ENCODE results near the gene RHBDD3. TPM values are rescaled to one million over a fixed set of nuclear protein-coding genes. Genes with fewer than 3 reads are reported as not detected.
"Not testable (repeated sequence)": the region's sequence is repeated elsewhere in the genome, so short reads cannot be mapped to it uniquely, and the experiment has no call there.

The RHBDD3 gene
- total RNA-seq, 2 donors from 2014 or later = 23.9 to 36.7 TPM

DNA sequence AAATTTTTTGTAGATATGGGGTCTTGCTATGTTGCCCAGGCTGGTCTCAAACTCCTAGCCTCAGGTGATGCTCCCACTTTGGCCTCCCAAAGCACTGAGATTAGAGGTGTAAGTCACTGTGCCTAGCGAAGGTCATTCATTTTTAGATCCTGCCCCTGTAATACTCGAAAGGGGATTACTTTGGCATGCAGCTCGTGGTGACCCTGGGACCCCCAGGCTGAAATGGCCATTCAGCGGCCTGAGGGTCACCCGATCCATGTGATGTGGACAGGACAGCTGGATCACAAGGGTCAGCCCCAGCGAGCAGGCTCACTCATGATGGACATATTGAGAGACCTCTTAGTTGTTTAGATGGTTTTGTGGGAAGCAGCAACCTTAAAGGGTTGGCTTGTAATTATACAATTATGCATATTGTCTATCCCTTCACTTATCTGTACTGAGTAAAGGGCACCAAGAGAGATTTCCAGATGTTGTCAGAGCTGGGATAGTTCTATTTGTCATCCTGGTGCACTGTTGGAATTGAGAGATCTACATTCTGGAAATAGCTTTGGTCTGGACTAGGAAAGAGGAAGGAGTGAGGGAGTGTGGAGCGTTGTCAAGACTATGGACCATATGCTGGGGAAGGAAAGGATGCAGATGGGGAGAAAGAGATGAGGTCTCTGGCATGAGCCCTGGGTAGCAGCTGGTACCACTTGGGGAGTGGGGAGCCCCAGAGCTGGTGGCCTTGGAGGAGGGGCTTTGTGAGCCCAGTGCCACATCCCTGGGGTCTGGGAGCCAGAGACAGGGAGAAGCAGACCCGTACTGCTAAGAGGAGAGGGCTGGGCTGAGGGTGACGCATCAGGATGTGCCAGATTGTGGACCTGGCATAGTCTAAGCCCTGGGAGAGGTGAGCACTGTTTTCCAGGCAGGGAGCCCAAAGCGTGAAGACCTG, 15.5 kb downstream of the RHBDD3 start:
- Histone ChIP-seq H3K27me3 (replicated peaks; ENCODE audit: insufficient read depth) (no peaks in the 10 kb centered on the region), H3K4me3 (no peak overlapping the region), H3K27ac (no peak overlapping the region), H3K9me3 (no peaks in the 10 kb centered on the region), H3K4me1 (ENCODE audit: control insufficient read depth in 1 of 2, low read depth in 2 of 2) (no peaks in the 10 kb centered on the region), H3K36me3 (no peaks in the 10 kb centered on the region)
- TF ChIP-seq, protein P1, sequence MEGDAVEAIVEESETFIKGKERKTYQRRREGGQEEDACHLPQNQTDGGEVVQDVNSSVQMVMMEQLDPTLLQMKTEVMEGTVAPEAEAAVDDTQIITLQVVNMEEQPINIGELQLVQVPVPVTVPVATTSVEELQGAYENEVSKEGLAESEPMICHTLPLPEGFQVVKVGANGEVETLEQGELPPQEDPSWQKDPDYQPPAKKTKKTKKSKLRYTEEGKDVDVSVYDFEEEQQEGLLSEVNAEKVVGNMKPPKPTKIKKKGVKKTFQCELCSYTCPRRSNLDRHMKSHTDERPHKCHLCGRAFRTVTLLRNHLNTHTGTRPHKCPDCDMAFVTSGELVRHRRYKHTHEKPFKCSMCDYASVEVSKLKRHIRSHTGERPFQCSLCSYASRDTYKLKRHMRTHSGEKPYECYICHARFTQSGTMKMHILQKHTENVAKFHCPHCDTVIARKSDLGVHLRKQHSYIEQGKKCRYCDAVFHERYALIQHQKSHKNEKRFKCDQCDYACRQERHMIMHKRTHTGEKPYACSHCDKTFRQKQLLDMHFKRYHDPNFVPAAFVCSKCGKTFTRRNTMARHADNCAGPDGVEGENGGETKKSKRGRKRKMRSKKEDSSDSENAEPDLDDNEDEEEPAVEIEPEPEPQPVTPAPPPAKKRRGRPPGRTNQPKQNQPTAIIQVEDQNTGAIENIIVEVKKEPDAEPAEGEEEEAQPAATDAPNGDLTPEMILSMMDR (IDR thresholded peaks at IDR 0.05) = no peak
- ATAC-seq (ENCODE audit: insufficient number of reproducible peaks, low FRiP score, low read depth) (no peak), DNase-seq (ENCODE audit: low spot score) (no peak)

DNA sequence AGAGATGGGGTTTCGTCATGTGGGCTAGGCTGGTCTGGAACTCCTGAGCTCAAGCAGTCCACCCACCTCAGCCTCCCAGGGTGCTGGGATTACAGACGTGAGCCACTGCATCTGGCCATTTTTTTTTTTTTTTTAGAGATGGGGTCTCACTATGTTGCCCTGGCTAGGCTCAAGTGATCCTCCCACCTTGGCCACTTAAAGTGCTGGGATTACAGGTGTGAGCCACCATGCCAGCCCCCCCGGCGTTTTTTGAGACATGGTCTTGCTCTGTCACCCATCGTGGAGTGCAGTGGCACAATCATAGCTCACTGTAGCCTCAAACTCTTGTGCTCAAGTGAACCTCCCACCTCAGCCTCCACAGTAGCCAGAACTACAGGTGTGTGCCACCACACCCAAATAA, 16.5 kb downstream of the RHBDD3 start:
- no peaks in the 10 kb centered on the region for H3K27me3 ChIP-seq (replicated peaks; ENCODE audit: insufficient read depth)
- no peak overlapping the region for H3K27ac ChIP-seq
- no peaks in the 10 kb centered on the region for H3K9me3 ChIP-seq
- TF ChIP-seq, protein P1 (IDR thresholded peaks at IDR 0.05) = no peak
- no peak for DNase-seq (ENCODE audit: low spot score)
- no peak overlapping the region for H3K4me3 ChIP-seq
- ATAC-seq (ENCODE audit: insufficient number of reproducible peaks, low FRiP score, low read depth) = no peak
- no peaks in the 10 kb centered on the region for H3K4me1 ChIP-seq (ENCODE audit: control insufficient read depth in 1 of 2, low read depth in 2 of 2)
- H3K36me3 ChIP-seq = no peaks in the 10 kb centered on the region

DNA sequence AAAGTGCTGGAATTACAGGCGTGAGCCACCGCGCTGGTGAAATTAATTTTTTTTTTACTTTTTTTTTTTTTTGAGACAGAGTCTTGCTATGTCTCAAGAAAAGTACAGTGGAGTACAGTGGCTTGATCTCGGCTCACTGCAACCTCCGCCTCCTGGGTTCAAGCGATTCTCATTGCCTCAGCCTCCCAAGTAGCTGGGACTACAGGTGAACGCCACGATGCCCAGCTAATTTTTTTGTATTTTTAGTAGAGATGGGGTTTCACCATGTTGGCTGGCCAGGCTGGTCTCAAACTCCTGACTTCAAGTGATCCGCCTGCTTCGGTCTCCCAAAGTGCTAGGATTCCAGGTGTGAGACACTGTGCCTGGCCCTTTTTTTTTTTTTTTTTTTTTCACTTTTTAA, 19.9 kb downstream of the RHBDD3 start:
- DNase-seq (ENCODE audit: low spot score); H3K9me3 ChIP-seq; H3K4me1 ChIP-seq (ENCODE audit: control insufficient read depth in 1 of 2, low read depth in 2 of 2); ATAC-seq (ENCODE audit: insufficient number of reproducible peaks, low FRiP score, low read depth); H3K27ac ChIP-seq; H3K27me3 ChIP-seq (replicated peaks; ENCODE audit: insufficient read depth); H3K36me3 ChIP-seq; H3K4me3 ChIP-seq: not testable (repeated sequence)

DNA sequence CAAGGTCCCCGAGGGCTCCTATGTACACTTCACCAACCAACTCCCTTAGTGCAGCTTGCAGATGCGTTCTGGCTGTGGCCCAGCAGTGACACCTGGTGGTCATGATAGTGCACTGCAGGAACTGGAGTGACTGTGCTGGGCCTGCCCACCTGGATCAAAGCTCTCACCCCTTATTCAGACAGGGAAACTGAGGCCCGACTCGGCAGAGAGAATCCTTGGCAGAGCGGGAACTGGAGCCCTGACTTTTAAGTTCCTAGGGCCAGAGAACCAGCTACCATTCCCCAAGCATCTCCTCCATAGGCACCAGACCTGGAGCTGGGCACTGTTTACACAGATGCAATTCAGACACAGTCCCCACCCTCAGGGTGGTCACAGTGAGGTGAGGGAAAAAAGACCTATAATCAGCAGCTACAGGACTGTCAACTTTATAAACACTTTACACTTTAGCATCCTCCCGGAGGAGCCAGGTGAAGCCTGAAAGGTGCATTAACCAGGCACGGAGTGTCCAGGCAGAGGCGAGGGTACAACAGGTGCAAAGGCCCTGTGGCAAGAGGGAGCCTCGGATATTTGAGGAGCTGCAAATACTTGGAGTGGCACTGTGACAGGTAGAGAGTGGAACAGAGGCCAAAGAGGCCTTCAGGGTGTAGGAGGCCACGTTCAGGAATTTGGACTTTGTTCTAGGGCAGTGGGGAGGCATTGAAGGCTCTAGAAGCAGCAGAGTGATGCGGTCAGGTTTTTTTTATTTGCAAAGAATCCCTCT, 22.0 kb downstream of the RHBDD3 start:
- no peaks in the 10 kb centered on the region for H3K27me3 ChIP-seq (replicated peaks; ENCODE audit: insufficient read depth)
- DNase-seq (ENCODE audit: low spot score) (no peak), ATAC-seq (ENCODE audit: insufficient number of reproducible peaks, low FRiP score, low read depth) (no peak)

DNA sequence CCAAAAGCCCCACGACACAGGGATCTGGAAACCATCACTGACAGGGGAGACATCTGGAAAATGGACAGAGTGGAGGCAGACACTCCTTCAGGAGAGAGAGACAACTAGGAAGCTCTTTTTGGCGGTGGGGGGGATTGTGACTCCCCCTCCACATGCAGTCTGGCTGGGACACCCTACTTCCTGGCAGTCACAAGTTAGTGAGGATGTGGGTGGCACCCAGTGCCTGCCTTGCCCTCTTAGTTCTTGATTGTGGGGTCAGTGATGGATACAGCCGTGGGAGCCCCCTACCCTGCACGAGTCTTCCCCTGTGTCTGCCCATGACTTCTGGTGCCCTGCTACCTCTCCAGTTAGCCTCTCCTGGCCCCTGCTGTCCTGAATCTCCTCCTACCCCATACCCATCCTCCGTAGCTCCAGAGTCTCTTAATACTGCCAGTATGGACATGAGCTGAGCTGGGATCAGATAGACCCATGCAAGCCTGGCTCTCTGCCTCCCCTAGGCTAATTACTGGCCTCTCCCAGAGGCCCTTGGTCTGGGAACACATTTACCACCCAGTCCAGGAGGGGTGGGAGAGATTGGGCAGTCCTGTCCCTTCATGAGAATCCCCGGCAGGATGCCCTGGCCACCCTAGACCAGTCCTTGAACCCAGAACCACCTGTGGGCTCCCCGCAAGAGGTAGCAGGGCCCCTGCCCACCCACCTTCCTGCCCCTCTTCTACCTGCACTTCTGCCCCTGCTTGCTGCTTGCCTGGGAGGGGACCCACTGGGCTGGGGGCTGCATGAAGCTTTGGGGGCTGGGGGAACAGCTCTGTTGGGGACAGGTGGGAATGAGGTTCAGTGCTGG, 22.8 kb downstream of the RHBDD3 start:
- ATAC-seq (ENCODE audit: insufficient number of reproducible peaks, low FRiP score, low read depth) = no peak
- Histone ChIP-seq H3K27me3 (replicated peaks; ENCODE audit: insufficient read depth) (no peaks in the 10 kb centered on the region), H3K27ac (no peak overlapping the region), H3K9me3 (peaks cover 3% of the 10 kb centered on the region), H3K4me3 (no peak overlapping the region), H3K36me3 (no peaks in the 10 kb centered on the region), H3K4me1 (ENCODE audit: control insufficient read depth in 1 of 2, low read depth in 2 of 2) (no peaks in the 10 kb centered on the region)
- DNase-seq (ENCODE audit: low spot score) = no peak
- TF ChIP-seq, protein P1 (IDR thresholded peaks at IDR 0.05) = no peak

More for the DNA sequence above, 22.0 kb downstream of the RHBDD3 start:
- Histone ChIP-seq H3K9me3 (peaks cover 3% of the 10 kb centered on the region), H3K4me3 (no peak overlapping the region), H3K36me3 (no peaks in the 10 kb centered on the region), H3K4me1 (ENCODE audit: control insufficient read depth in 1 of 2, low read depth in 2 of 2) (no peaks in the 10 kb centered on the region), H3K27ac (no peak overlapping the region)
- TF ChIP-seq, protein P1 (IDR thresholded peaks at IDR 0.05) = peak; percentile 96

Measured in thoracic aorta (tissue), 2 donors.